K562 (cell line): ENCODE measurements around the gene SPATA21. TPM values are rescaled to one million over a fixed set of nuclear protein-coding genes. Genes with fewer than 3 reads are reported as not detected.

ENCODE experiments used
- AFF4 ChIP-seq: sonication (generic); formaldehyde crosslinking; IDR thresholded peaks from 2 replicates; pipeline ENCODE4 v1.8.0; 2023; ENCODE audit warnings: mild to moderate bottlenecking, missing genetic modification reagents
- BHLHE40 ChIP-seq: IDR thresholded peaks from 2 replicates; pipeline ENCODE4 v1.6.1; 2011; ENCODE audit warnings: low read length, improper control_type of control experiment
- CBX3 ChIP-seq, 2 experiments: IDR thresholded peaks; 1 replicate in 1 of 2; 2 replicates in 1 of 2; pipeline ENCODE4 v1.6.1; 2012; ENCODE audit warnings: inconsistent platforms in 2 of 2, low read length in 2 of 2, borderline replicate concordance in 1 of 2, control low read depth in 1 of 2
- DLX4 ChIP-seq: fragments of 250-450 bp; sonication (Bioruptor Pico); IDR thresholded peaks from 2 replicates; pipeline ENCODE4 v1.6.1; 2021; ENCODE audit warnings: mild to moderate bottlenecking
- DNMT1 ChIP-seq: fragments of 450-650 bp; IDR thresholded peaks from 2 replicates; pipeline ENCODE4 v1.6.1; 2016; ENCODE audit warnings: antibody characterized with exemption, mild to moderate bottlenecking
- FOXJ2 ChIP-seq: fragments of 200-800 bp; sonication (Bioruptor generic); IDR thresholded peaks from 2 replicates; pipeline ENCODE4 v1.6.1; 2016; ENCODE audit warnings: missing genetic modification characterization, missing compliant biosample characterization
- HBP1 ChIP-seq: fragments of 450-650 bp; formaldehyde crosslinking; IDR thresholded peaks from 2 replicates; pipeline ENCODE4 v1.4.0; 2022; ENCODE audit warnings: missing genetic modification characterization
- HDAC1 ChIP-seq, 2 experiments: fragments of 450-650 bp; IDR thresholded peaks; 2 replicates each; pipeline ENCODE4 v1.6.1; 2016 to 2017; ENCODE audit warnings: inconsistent platforms in 1 of 2, mild to moderate bottlenecking in 1 of 2, moderate library complexity in 1 of 2
- NR2C2 ChIP-seq, 2 experiments: fragments of 200-800 bp in 1 of 2; sonication (Bioruptor generic) in 1 of 2; sonication (generic) in 1 of 2; formaldehyde crosslinking in 1 of 2; IDR thresholded peaks; 2 replicates each; pipeline versions ENCODE4 v1.6.1 to v1.8.0; 2016 to 2022; ENCODE audit warnings: mild to moderate bottlenecking in 1 of 2, missing compliant biosample characterization in 1 of 2, missing genetic modification characterization in 1 of 2, missing genetic modification reagents in 1 of 2
- PCBP1 ChIP-seq: fragments of 200-400 bp; formaldehyde crosslinking; IDR thresholded peaks from 2 replicates; pipeline ENCODE4 v1.6.1; 2018; ENCODE audit warnings: mild to moderate bottlenecking, low read depth, low read length; ENCODE audit not compliant: poor library complexity, severe bottlenecking
- SPI1 ChIP-seq: IDR thresholded peaks from 2 replicates; pipeline ENCODE4 v1.6.1; 2011; ENCODE audit warnings: low read depth, low read length, control low read depth, borderline replicate concordance
- TAF7 ChIP-seq: fragments of 450-650 bp; IDR thresholded peaks from 2 replicates; pipeline ENCODE4 v1.6.1; 2016; ENCODE audit warnings: missing genetic modification characterization, missing compliant biosample characterization
- TRIM25 ChIP-seq: fragments of 450-650 bp; IDR thresholded peaks from 2 replicates; pipeline ENCODE4 v1.7.0; 2016; ENCODE audit warnings: borderline replicate concordance
- ZNF12 ChIP-seq: sonication (generic); formaldehyde crosslinking; IDR thresholded peaks from 2 replicates; pipeline ENCODE4 v1.4.0; 2020; ENCODE audit warnings: mild to moderate bottlenecking, missing genetic modification reagents
- ZNF398 ChIP-seq: fragments of 250-450 bp; sonication (Bioruptor Pico); IDR thresholded peaks from 2 replicates; pipeline ENCODE4 v1.8.0; 2021; ENCODE audit warnings: moderate library complexity, mild to moderate bottlenecking, inconsistent platforms
- ZNF695 ChIP-seq: fragments of 450-650 bp; formaldehyde crosslinking; IDR thresholded peaks from 2 replicates; pipeline ENCODE4 v1.4.0; 2020; ENCODE audit warnings: mild to moderate bottlenecking, moderate library complexity
- polyA plus RNA-seq, 8 experiments: library from polyadenylated mRNA; depleted of rRNA in 4 of 8; stranded (reverse) in 5 of 8; unstranded in 3 of 8; fragments of >200 nt; fragmentation: Nextera tagmentation in 2 of 8; fragmentation: Illumina TruSeq in 1 of 8; extraction: Ambion mirVana in 2 of 8; extraction: Trizol in 1 of 8; gene quantifications; 2 replicates each; pipeline versions ENCODE4 v1.2.1 to v1.2.3, GENCODE V29; 2011 to 2014; ENCODE audit warnings: inconsistent platforms in 1 of 8, missing spikeins in 1 of 8
- total RNA-seq, 7 experiments: library from RNA; depleted of rRNA in 6 of 7; stranded (reverse); fragments of >200 nt in 6 of 7; fragmentation: Illumina TruSeq in 2 of 7; extraction: Trizol in 2 of 7; gene quantifications; 2 replicates each; pipeline versions ENCODE4 v1.2.1 to v1.2.3, GENCODE V29; 2011 to 2021; ENCODE audit warnings: low replicate concordance in 1 of 7

The SPATA21 gene
- total and polyA plus RNA-seq, 9 of the 15 experiments (the other 6 are each of a cell fraction or from before 2014, with no cell fraction given), result 0.10 to 0.36 (median 0.13) TPM; not detected in 3

- TF ChIP-seq ZNF398 (CRISPR knock-in tag), result no peak
- TF ChIP-seq FOXJ2 (tag), result no peak
- TF ChIP-seq TRIM25, result no peak
- peak; percentile 78 for TF ChIP-seq PCBP1
- TF ChIP-seq DLX4 (CRISPR knock-in tag), result no peak
- TF ChIP-seq HDAC1 (IDR thresholded peaks at IDR 0.05), result peak in 1 of 2 experiments; percentile 68; a peak in 1 of 4 replicates
- 0 out of 2 replicates have a peak, but pooled peaks have one; percentile 44 for TF ChIP-seq HBP1 (CRISPR knock-in tag)
- TF ChIP-seq BHLHE40, result peak; percentile 45; the same call in 1 of the 2 replicates
- TF ChIP-seq TAF7 (tag), result peak; percentile 86
- TF ChIP-seq SPI1, result no peak
- 0 out of 2 replicates have a peak, but pooled peaks have one; percentile 55 for TF ChIP-seq ZNF12
- TF ChIP-seq ZNF695 (CRISPR knock-in tag), result no peak
- TF ChIP-seq NR2C2 (CRISPR knock-in tag; IDR thresholded peaks at IDR 0.05), result peak; percentile 47; the same call in 1 of the 2 replicates
- TF ChIP-seq NR2C2 (tag; IDR thresholded peaks at IDR 0.05), result peak; percentile 78; the same call in 1 of the 2 replicates
- TF ChIP-seq AFF4 (CRISPR knock-in tag), result peak; percentile 71; the same call in 1 of the 2 replicates
- TF ChIP-seq CBX3 (IDR thresholded peaks at IDR 0.05; ENCODE audit: borderline replicate concordance in 1 of 2, low read length in 2 of 2), result peak in 1 of 2 experiments; percentile 83; a peak in 2 of 3 replicates
- TF ChIP-seq DNMT1, result no peak
These were observed 85.0 kb downstream of the SPATA21 start, which contains the start of gene FBXO42 (continued) for GRCh38 chr1:16351994-16352841.
